Hepatocyte (in vitro differentiated cells): ENCODE results near the gene ARHGAP18. TPM values are rescaled to one million over a fixed set of nuclear protein-coding genes. Genes with fewer than 3 reads are reported as not detected.
A peak's percentile ranks its signal among the peaks of the same experiment; 100 is the strongest.

Experiments
- DNase-seq: peaks from one replicate; pipeline ENCODE4 v3.0.0-alpha.2; 2016; ENCODE audit warnings: low spot score
- H2AFZ ChIP-seq: fragments of 200-600 bp; sonication (generic); 2 replicates; pipeline ENCODE4 v1.6.0; 2016; ENCODE audit warnings: antibody characterized with exemption, mild to moderate bottlenecking
- H3K27ac ChIP-seq: fragments of 200-600 bp; sonication (generic); 2 replicates; pipeline ENCODE4 v1.5.1; 2016; ENCODE audit warnings: mild to moderate bottlenecking
- H3K27me3 ChIP-seq: fragments of 200-600 bp; sonication (generic); 2 replicates; pipeline ENCODE4 v1.6.1; 2016
- H3K36me3 ChIP-seq: fragments of 200-600 bp; sonication (generic); replicated peaks from 2 replicates; pipeline ENCODE4 v1.5.1; 2016; ENCODE audit warnings: low read depth; ENCODE audit not compliant: insufficient read depth
- H3K4me1 ChIP-seq: fragments of 200-600 bp; sonication (generic); 2 replicates; pipeline ENCODE4 v1.5.1; 2016; ENCODE audit warnings: mild to moderate bottlenecking, moderate library complexity; ENCODE audit not compliant: insufficient read depth
- H3K4me2 ChIP-seq: fragments of 200-600 bp; sonication (generic); 2 replicates; pipeline ENCODE4 v1.6.0; 2016
- H3K4me3 ChIP-seq: fragments of 200-600 bp; sonication (generic); 2 replicates; pipeline ENCODE4 v1.5.1; 2016; ENCODE audit warnings: mild to moderate bottlenecking
- H3K79me2 ChIP-seq: fragments of 200-600 bp; sonication (generic); 2 replicates; pipeline ENCODE4 v1.6.0; 2017; ENCODE audit warnings: mild to moderate bottlenecking
- H3K9me2 ChIP-seq: fragments of 200-600 bp; sonication (generic); replicated peaks from 2 replicates; pipeline ENCODE4 v1.6.0; 2017; ENCODE audit warnings: mild to moderate bottlenecking; ENCODE audit not compliant: insufficient read depth
- H3K9me3 ChIP-seq: fragments of 200-600 bp; sonication (generic); 2 replicates; pipeline ENCODE4 v1.5.1; 2016; ENCODE audit warnings: low read depth, mild to moderate bottlenecking
- H4K20me1 ChIP-seq: fragments of 200-600 bp; sonication (generic); 2 replicates; pipeline ENCODE4 v1.6.0; 2016; ENCODE audit warnings: mild to moderate bottlenecking; ENCODE audit not compliant: insufficient read depth, poor library complexity, severe bottlenecking
- EZH2 ChIP-seq: fragments of 200-600 bp; sonication (generic); IDR thresholded peaks from 2 replicates; pipeline ENCODE4 v1.6.1; 2016; ENCODE audit warnings: antibody characterized with exemption, mild to moderate bottlenecking, borderline replicate concordance
- EZH2phosphoT487 ChIP-seq: fragments of 200-600 bp; sonication (generic); IDR thresholded peaks from one replicate; pipeline ENCODE4 v1.6.1; 2018; ENCODE audit warnings: antibody characterized with exemption, mild to moderate bottlenecking, low read depth, moderate library complexity; ENCODE audit not compliant: unreplicated experiment, severe bottlenecking
- WGBS: methylation state at CpG from one replicate; pipeline ENCODE4 v1.1.6; 2016; ENCODE audit warnings: low lambda C conversion rate; ENCODE audit errors: missing lambda C conversion rate; 5-methylcytosine and 5-hydroxymethylcytosine counted together
- polyA plus RNA-seq: library from polyadenylated mRNA; unstranded; fragments of >200 nt; fragmentation: Nextera tagmentation; extraction: Ambion mirVana; gene quantifications from 2 replicates; pipeline ENCODE4 v1.2.1, GENCODE V29; 2016
- total RNA-seq: library from RNA; depleted of rRNA; stranded (reverse); fragments of >200 nt; gene quantifications from 2 replicates; pipeline ENCODE4 v1.2.3, GENCODE V29; 2014
- TF ChIP-seq, protein P1 (sequence below): fragments of 200-600 bp; sonication (generic); IDR thresholded peaks from 2 replicates; pipeline ENCODE4 v1.5.1; 2016; ENCODE audit warnings: antibody characterized with exemption, mild to moderate bottlenecking; ENCODE audit not compliant: poor library complexity

Gene ARHGAP18
- total and polyA plus RNA-seq, 2 experiments from 2014 or later, result 14.7 to 34.8 TPM

- Histone ChIP-seq H3K4me3 (no peak overlapping the region), H3K9me3 (no peaks in the 10 kb centered on the region), H4K20me1 (no peaks in the 10 kb centered on the region), H3K27ac (peak overlapping the region; percentile 70), H3K4me2 (no peak overlapping the region), H3K36me3 (no peaks in the 10 kb centered on the region), H2AFZ (no peak overlapping the region), H3K9me2 (no peaks in the 10 kb centered on the region), H3K79me2 (peaks cover 74% of the 10 kb centered on the region), H3K4me1 (peaks cover 31% of the 10 kb centered on the region), H3K27me3 (no peaks in the 10 kb centered on the region)
- DNase-seq, result no peak
- TF ChIP-seq, protein P1, sequence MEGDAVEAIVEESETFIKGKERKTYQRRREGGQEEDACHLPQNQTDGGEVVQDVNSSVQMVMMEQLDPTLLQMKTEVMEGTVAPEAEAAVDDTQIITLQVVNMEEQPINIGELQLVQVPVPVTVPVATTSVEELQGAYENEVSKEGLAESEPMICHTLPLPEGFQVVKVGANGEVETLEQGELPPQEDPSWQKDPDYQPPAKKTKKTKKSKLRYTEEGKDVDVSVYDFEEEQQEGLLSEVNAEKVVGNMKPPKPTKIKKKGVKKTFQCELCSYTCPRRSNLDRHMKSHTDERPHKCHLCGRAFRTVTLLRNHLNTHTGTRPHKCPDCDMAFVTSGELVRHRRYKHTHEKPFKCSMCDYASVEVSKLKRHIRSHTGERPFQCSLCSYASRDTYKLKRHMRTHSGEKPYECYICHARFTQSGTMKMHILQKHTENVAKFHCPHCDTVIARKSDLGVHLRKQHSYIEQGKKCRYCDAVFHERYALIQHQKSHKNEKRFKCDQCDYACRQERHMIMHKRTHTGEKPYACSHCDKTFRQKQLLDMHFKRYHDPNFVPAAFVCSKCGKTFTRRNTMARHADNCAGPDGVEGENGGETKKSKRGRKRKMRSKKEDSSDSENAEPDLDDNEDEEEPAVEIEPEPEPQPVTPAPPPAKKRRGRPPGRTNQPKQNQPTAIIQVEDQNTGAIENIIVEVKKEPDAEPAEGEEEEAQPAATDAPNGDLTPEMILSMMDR, result peak; percentile 6
- TF ChIP-seq EZH2phosphoT487, result no peak
- 96% methylated on average over 10 of the region's 10 CpGs for WGBS
These were observed 38.3 kb downstream of the ARHGAP18 start for GRCh38 chr6:129671442-129672340.

DNA sequence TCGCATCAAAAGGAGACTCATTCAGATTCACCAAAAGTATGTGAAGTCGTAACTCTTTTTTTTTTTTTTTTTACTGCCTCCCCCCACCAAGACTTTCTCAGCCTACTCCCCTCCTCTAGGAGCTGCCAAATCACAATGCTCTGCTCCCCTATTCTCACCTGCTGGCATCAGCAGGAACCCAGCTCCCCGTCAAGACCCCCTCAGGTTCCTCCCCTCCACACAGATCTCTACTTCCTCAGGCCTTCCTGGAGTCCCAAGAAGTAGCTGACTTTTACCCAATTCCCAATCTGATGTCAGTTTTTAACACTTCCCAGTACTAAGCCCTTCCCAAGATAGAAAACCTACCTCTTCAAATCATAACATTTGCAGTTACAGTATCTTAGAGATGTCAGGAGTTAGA is 39.3 kb downstream of the ARHGAP18 start:
- H3K27me3 ChIP-seq, result no peaks in the 10 kb centered on the region
- TF ChIP-seq EZH2phosphoT487 (no peak), EZH2 (no peak)
- TF ChIP-seq, protein P1, result no peak
- no peaks in the 10 kb centered on the region for H4K20me1 ChIP-seq
- WGBS, result 84% methylated on average over 3 of the region's 3 CpGs
- no peak overlapping the region for H3K4me2 ChIP-seq
- no peaks in the 10 kb centered on the region for H3K9me2 ChIP-seq
- no peak overlapping the region for H2AFZ ChIP-seq
- peaks cover 31% of the 10 kb centered on the region for H3K4me1 ChIP-seq
- no peaks in the 10 kb centered on the region for H3K9me3 ChIP-seq
- peaks cover 75% of the 10 kb centered on the region for H3K79me2 ChIP-seq
- DNase-seq, result no peak
- no peak overlapping the region for H3K27ac ChIP-seq
- no peak overlapping the region for H3K4me3 ChIP-seq
- H3K36me3 ChIP-seq, result no peaks in the 10 kb centered on the region

GRCh38 chr6:129667621-129668020 is 42.4 kb downstream of the ARHGAP18 start:
- no peaks in the 10 kb centered on the region for H3K9me3 ChIP-seq
- DNase-seq, result no peak
- H3K36me3 ChIP-seq, result no peaks in the 10 kb centered on the region
- no peaks in the 10 kb centered on the region for H3K27me3 ChIP-seq
- no peaks in the 10 kb centered on the region for H3K9me2 ChIP-seq
- TF ChIP-seq, protein P1, result no peak
- TF ChIP-seq EZH2, result no peak
- TF ChIP-seq EZH2phosphoT487, result no peak
- H2AFZ ChIP-seq, result no peak overlapping the region
- H3K4me1 ChIP-seq, result peaks cover 17% of the 10 kb centered on the region
- no peaks in the 10 kb centered on the region for H4K20me1 ChIP-seq
- no peak overlapping the region for H3K27ac ChIP-seq
- peaks cover 75% of the 10 kb centered on the region for H3K79me2 ChIP-seq
- no peak overlapping the region for H3K4me2 ChIP-seq
- no peak overlapping the region for H3K4me3 ChIP-seq
